Keratinocyte (primary cell): ENCODE results near the gene HSPE1. TPM values are rescaled to one million over a fixed set of nuclear protein-coding genes. Genes with fewer than 3 reads are reported as not detected.
"Not testable (repeated sequence)": the region's sequence is repeated elsewhere in the genome, so short reads cannot be mapped to it uniquely, and the experiment has no call there.

ENCODE experiments used
- DNase-seq: peaks from one replicate; pipeline ENCODE4 v3.0.0-alpha.2; 2011; ENCODE audit warnings: low read depth, missing footprints, low spot score
- FAIRE-seq: peaks from 2 replicates; lab custom pipeline; 2011; peaks lifted over from hg19 to GRCh38; lab: Jason Lieb, UNC
- H2AFZ ChIP-seq: 2 replicates; pipeline ENCODE4 v1.6.0; 2012; ENCODE audit warnings: low read length, control low read depth, inconsistent platforms; ENCODE audit not compliant: control insufficient read depth
- H3K27ac ChIP-seq: 2 replicates; pipeline ENCODE4 v1.5.1; 2011; ENCODE audit warnings: low read length; ENCODE audit not compliant: control insufficient read depth, insufficient read depth
- H3K27me3 ChIP-seq: 3 replicates; pipeline ENCODE4 v1.6.0; 2011; ENCODE audit warnings: low read length; ENCODE audit not compliant: control insufficient read depth, insufficient read depth; ENCODE audit errors: extremely low read depth
- H3K36me3 ChIP-seq, 2 experiments: 2 replicates in 1 of 2; 3 replicates in 1 of 2; pipeline ENCODE4 v1.5.1; 2011; ENCODE audit warnings: low read length in 2 of 2, mild to moderate bottlenecking in 1 of 2; ENCODE audit not compliant: control insufficient read depth in 2 of 2, insufficient read depth in 2 of 2; ENCODE audit errors: extremely low read depth in 1 of 2
- H3K4me1 ChIP-seq: 3 replicates; pipeline ENCODE4 v1.5.1; 2011; ENCODE audit warnings: low read length; ENCODE audit not compliant: control insufficient read depth, insufficient read depth; ENCODE audit errors: extremely low read depth
- H3K4me2 ChIP-seq: 3 replicates; pipeline ENCODE4 v1.6.0; 2011; ENCODE audit warnings: low read depth, low read length; ENCODE audit not compliant: control insufficient read depth, insufficient read depth; ENCODE audit errors: extremely low read depth
- H3K4me3 ChIP-seq, 3 experiments: fragments of 200-600 bp in 1 of 3; sonication (generic) in 1 of 3; 2 replicates in 2 of 3; 3 replicates in 1 of 3; pipeline ENCODE4 v1.5.1; 2011 to 2016; ENCODE audit warnings: low read length in 3 of 3, mild to moderate bottlenecking in 3 of 3, control low read depth in 2 of 3, inconsistent platforms in 1 of 3, low read depth in 1 of 3, mixed read lengths in 1 of 3, mixed run types in 1 of 3, moderate library complexity in 1 of 3; ENCODE audit not compliant: control insufficient read depth in 2 of 3, insufficient read depth in 2 of 3; ENCODE audit errors: extremely low read depth in 1 of 3
- H3K79me2 ChIP-seq: 2 replicates; pipeline ENCODE4 v1.6.0; 2012; ENCODE audit warnings: low read length; ENCODE audit not compliant: control insufficient read depth, insufficient read depth
- H3K9ac ChIP-seq: 3 replicates; pipeline ENCODE4 v1.6.0; 2011; ENCODE audit warnings: low read length; ENCODE audit not compliant: control insufficient read depth, insufficient read depth; ENCODE audit errors: extremely low read depth
- H3K9me1 ChIP-seq: 3 replicates; pipeline ENCODE4 v1.6.0; 2011; ENCODE audit warnings: low read length; ENCODE audit not compliant: control insufficient read depth, insufficient read depth; ENCODE audit errors: extremely low read depth
- H3K9me3 ChIP-seq: 2 replicates; pipeline ENCODE4 v1.5.1; 2012; ENCODE audit warnings: low read depth, low read length; ENCODE audit not compliant: control insufficient read depth
- H4K20me1 ChIP-seq: 3 replicates; pipeline ENCODE4 v1.6.0; 2011; ENCODE audit warnings: low read length; ENCODE audit not compliant: control insufficient read depth, insufficient read depth; ENCODE audit errors: extremely low read depth
- EZH2 ChIP-seq: IDR thresholded peaks from one replicate; pipeline ENCODE4 v1.6.1; 2012; ENCODE audit warnings: inconsistent platforms, mild to moderate bottlenecking, low read length, moderate library complexity
- dilution Hi-C: fragments of 300-500 bp; cut with MboI; formaldehyde crosslinking; loops from one replicate; pipeline ENCODE4 v1.7.0; 2020; ENCODE audit warnings: low sequenced_read_pairs; ENCODE audit not compliant: extremely low pct_ligation_motif_present
- polyA minus RNA-seq, 3 experiments: library from RNA; depleted of rRNA, polyadenylated mRNA; stranded (reverse); fragments of >200 nt; gene quantifications; 1 replicate in 1 of 3; 2 replicates in 1 of 3; 3 replicates in 1 of 3; pipeline ENCODE4 v1.2.3, GENCODE V29; 2011
- polyA plus RNA-seq, 5 experiments: library from polyadenylated mRNA; depleted of rRNA in 3 of 5; stranded (reverse) in 3 of 5; stranded (forward) in 1 of 5; unstranded in 1 of 5; fragments of >200 nt; gene quantifications; 1 replicate in 1 of 5; 2 replicates in 3 of 5; 3 replicates in 1 of 5; pipeline versions ENCODE4 v1.2.1 to v1.2.3, GENCODE V29; 2011 to 2012; ENCODE audit warnings: missing spikeins in 2 of 5, low read depth in 1 of 5, low replicate concordance in 1 of 5
- TF ChIP-seq, protein P1 (sequence below), 3 experiments: IDR thresholded peaks in 1 of 3; conservative IDR thresholded peaks in 1 of 3; optimal IDR thresholded peaks in 1 of 3; 2 replicates in 2 of 3; 3 replicates in 1 of 3; pipeline versions ENCODE3 to v1.5.1; 2011; ENCODE audit warnings: low read length in 3 of 3, mild to moderate bottlenecking in 3 of 3, moderate library complexity in 2 of 3, control low read depth in 1 of 3, inconsistent platforms in 1 of 3; ENCODE audit not compliant: insufficient read depth in 2 of 3; ENCODE audit errors: extremely low read depth in 1 of 3

Gene HSPE1
- polyA plus RNA-seq: 105 to 277 TPM (median 209 TPM) in 3 replicates
- 68.0 TPM for polyA plus RNA-seq (2011; ENCODE audit: low read depth)
- 105 and 135 TPM in 2 replicates for polyA plus RNA-seq (2011; cell fraction: cytosol; rRNA removed)
- 32.2 and 103 TPM in 2 replicates for polyA plus RNA-seq (2011; cell fraction: nucleus; rRNA removed)
- 185 and 287 TPM in 2 replicates for polyA plus RNA-seq (2012; ENCODE audit: low replicate concordance)
- polyA minus RNA-seq: 0.66 to 60.1 TPM (median 11.7 TPM) in 3 replicates
- 28.0 TPM for polyA minus RNA-seq (2011; cell fraction: cytosol; rRNA and poly(A)+ RNA removed)
- polyA minus RNA-seq (2011; cell fraction: nucleus; rRNA and poly(A)+ RNA removed): 10.1 and 15.7 TPM in 2 replicates

DNA sequence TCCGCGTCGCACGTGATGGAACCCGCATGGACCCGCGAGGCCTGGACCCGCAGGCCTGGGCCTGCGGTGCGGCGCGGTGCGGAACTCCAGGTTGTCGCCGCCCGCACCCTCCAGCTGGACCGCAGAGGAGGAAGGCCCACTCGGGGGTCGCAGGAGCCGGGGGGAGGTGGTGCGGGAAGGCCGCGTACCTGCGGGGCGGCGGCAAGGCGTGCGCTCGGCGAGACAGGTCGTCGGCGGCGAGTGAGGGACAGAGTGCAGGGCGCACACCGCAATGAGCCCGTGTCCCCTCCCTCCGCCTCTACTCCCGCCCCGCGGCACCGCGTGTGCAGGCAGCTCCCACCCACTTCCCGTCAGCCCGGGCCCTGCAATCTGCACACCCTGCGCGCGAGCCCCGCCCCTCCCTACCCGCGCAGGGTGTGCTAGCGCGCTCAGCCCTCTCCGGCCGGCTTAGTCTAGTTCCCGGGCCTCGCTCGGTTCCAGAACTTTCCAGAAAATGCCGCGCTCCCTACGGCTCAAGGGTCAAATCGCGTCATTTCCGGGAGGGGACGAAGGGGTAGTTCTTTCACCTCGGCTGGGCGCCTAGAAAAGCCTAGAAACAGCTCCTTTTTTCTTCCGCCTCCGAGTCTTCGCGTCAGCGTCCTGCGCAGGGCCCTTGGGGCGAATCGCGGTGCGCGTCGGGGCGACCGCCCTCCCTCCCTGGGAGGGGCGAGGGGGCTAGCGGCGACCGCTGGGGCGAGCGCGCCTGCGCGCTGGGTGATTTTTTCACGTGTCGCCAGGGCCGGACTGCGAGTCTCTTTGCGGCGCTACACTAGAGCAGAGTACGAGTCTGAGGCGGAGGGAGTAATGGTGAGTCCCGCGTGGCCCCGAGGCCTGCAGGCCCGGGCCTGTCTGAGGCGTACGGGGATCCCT is at the start of gene HSPE1, which contains the start of gene HSPD1:
TSS of gene HSPE1 (plus strand) at position 786 of the 909 bp plus-strand sequence. CDS start at position 844, 58 bp downstream.
TSS of gene HSPD1 (minus strand) at position 247 of the 909 bp plus-strand sequence. CDS start 992 bp downstream, outside the sequence.
- H3K36me3 ChIP-seq: peaks cover 19 to 36% of the 10 kb centered on the region in 2 experiments
- H3K27me3 ChIP-seq: no peaks in the 10 kb centered on the region
- FAIRE-seq (no peak), DNase-seq (peak; percentile 75)
- TF ChIP-seq, protein P1, sequence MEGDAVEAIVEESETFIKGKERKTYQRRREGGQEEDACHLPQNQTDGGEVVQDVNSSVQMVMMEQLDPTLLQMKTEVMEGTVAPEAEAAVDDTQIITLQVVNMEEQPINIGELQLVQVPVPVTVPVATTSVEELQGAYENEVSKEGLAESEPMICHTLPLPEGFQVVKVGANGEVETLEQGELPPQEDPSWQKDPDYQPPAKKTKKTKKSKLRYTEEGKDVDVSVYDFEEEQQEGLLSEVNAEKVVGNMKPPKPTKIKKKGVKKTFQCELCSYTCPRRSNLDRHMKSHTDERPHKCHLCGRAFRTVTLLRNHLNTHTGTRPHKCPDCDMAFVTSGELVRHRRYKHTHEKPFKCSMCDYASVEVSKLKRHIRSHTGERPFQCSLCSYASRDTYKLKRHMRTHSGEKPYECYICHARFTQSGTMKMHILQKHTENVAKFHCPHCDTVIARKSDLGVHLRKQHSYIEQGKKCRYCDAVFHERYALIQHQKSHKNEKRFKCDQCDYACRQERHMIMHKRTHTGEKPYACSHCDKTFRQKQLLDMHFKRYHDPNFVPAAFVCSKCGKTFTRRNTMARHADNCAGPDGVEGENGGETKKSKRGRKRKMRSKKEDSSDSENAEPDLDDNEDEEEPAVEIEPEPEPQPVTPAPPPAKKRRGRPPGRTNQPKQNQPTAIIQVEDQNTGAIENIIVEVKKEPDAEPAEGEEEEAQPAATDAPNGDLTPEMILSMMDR (optimal IDR thresholded peaks at IDR 0.05 in 1 of 3, IDR thresholded peaks at IDR 0.05 in 1 of 3, conservative IDR thresholded peaks at IDR 0.05 in 1 of 3; ENCODE audit: extremely low read depth in 1 of 3, insufficient read depth in 2 of 3, low read length in 3 of 3): no peak
- no peak for TF ChIP-seq EZH2
- peaks cover 33% of the 10 kb centered on the region for H3K4me1 ChIP-seq
- H3K9ac ChIP-seq: peak within 1 kb of the TSS; percentile 89
- no peaks in the 10 kb centered on the region for H3K9me1 ChIP-seq
- peak within 1 kb of the TSS; percentile 92 to 99 (median 98) for H3K4me3 ChIP-seq
- H2AFZ ChIP-seq: peak within 1 kb of the TSS; percentile 71
- H4K20me1 ChIP-seq: peaks cover 9% of the 10 kb centered on the region
- dilution Hi-C loops: no loop called here
- peak within 1 kb of the TSS; percentile 85 for H3K4me2 ChIP-seq
- peak within 1 kb of the TSS; percentile 92 for H3K27ac ChIP-seq
- H3K9me3 ChIP-seq: no peaks in the 10 kb centered on the region
- peaks cover 87% of the 10 kb centered on the region for H3K79me2 ChIP-seq

DNA sequence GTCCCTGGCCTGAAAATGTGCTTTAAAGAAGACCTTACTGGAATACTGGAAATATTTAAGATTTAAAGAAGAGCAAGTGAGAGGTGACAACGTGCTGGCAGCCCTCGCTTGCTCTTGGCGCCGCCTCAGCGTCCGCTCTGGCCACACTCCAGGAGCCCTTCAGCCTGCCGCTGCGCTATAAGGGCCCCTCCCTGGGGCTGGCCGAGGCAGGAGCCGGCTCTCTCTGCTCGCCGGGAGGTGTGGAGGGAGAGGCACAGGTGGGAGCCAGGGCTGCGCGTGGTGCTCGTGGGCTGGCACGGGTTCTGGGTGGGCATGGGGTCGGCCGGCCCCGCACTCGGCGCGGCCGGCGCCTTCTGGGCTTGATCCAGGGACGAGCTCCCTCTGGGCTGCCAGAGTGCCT is 49.7 kb upstream of the HSPE1 start:
- H3K9me3 ChIP-seq: no peaks in the 10 kb centered on the region
- H3K4me2 ChIP-seq: no peak overlapping the region
- H3K4me3 ChIP-seq: no peak overlapping the region
- no peak overlapping the region for H2AFZ ChIP-seq
- FAIRE-seq (no peak), DNase-seq (no peak)
- peaks cover 9% of the 10 kb centered on the region for H3K4me1 ChIP-seq
- peaks cover 17% of the 10 kb centered on the region for H3K79me2 ChIP-seq
- peaks cover 4% of the 10 kb centered on the region for H4K20me1 ChIP-seq
- no peaks in the 10 kb centered on the region for H3K27me3 ChIP-seq
- dilution Hi-C loops: no loop called here
- H3K27ac ChIP-seq: no peak overlapping the region
- H3K9ac ChIP-seq: no peak overlapping the region
- TF ChIP-seq, protein P1 (optimal IDR thresholded peaks at IDR 0.05 in 1 of 3, IDR thresholded peaks at IDR 0.05 in 1 of 3, conservative IDR thresholded peaks at IDR 0.05 in 1 of 3; ENCODE audit: extremely low read depth in 1 of 3, insufficient read depth in 2 of 3, low read length in 3 of 3): no peak
- no peak for TF ChIP-seq EZH2
- peaks cover 0 to under 1% of the 10 kb centered on the region in 2 experiments for H3K36me3 ChIP-seq
- no peaks in the 10 kb centered on the region for H3K9me1 ChIP-seq

DNA sequence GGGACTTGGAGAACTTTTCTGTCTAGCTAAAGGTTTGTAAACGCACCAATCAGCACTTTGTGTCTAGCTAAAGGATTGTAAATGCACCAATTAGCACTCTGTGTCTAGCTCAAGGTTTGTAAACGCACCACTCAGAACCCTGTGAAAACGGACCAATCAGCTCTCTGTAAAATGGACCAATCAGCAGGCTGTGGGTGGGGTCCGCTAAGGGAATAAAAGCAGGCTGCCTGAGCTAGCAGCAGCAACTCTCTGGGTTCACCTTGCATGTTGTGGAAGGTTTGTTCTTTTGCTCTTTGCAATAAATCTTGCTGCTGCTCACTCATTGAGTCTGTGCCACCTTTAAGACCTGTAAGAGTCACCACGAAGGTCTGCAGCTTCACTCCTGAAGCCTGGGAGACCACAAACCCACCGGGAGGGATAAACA is 49.2 kb upstream of the HSPE1 start:
- H3K79me2 ChIP-seq: peaks cover 22% of the 10 kb centered on the region
- H3K9ac ChIP-seq, dilution Hi-C loops, H3K4me2 ChIP-seq, H3K9me1 ChIP-seq, H4K20me1 ChIP-seq, H3K27ac ChIP-seq, H3K9me3 ChIP-seq, H3K4me1 ChIP-seq, H2AFZ ChIP-seq, H3K36me3 ChIP-seq, FAIRE-seq, DNase-seq, H3K27me3 ChIP-seq, H3K4me3 ChIP-seq: not testable (repeated sequence)
